ENCODE measurements around the gene PAXIP1. TPM values are rescaled to one million over a fixed set of nuclear protein-coding genes. Genes with fewer than 3 reads are reported as not detected.

PAXIP1 gene
- total and polyA plus RNA-seq, 2 experiments from 2014 or later: 12.5 to 36.9 TPM

GRCh38 chr7:154909241-154910105 is 93.5 kb downstream of the PAXIP1 start (continued):
- TF ChIP-seq REST (IDR thresholded peaks at IDR 0.05; ENCODE audit: unreplicated experiment): no peak
- no peak for TF ChIP-seq EZH2 (IDR thresholded peaks at IDR 0.05; ENCODE audit: low read depth, unreplicated experiment)
- no peak for TF ChIP-seq CREB1 (CRISPR knock-in tag; IDR thresholded peaks at IDR 0.05; ENCODE audit: low read depth)
- no peak for TF ChIP-seq CTCF (conservative IDR thresholded peaks at IDR 0.05; ENCODE audit: low read depth in 2 of 2)
- TF ChIP-seq ZNF114 (CRISPR knock-in tag; IDR thresholded peaks at IDR 0.05): no peak
- no peak for TF ChIP-seq POLR2AphosphoS5 (IDR thresholded peaks at IDR 0.05; ENCODE audit: low read depth)
- no peak for TF ChIP-seq EZH2phosphoT487 (IDR thresholded peaks at IDR 0.05; ENCODE audit: unreplicated experiment)
- no peak for TF ChIP-seq JUNB (IDR thresholded peaks at IDR 0.05; ENCODE audit: unreplicated experiment)

GRCh38 chr7:154907651-154908620 is 95.0 kb downstream of the PAXIP1 start:
- Histone ChIP-seq H3K36me3 (ENCODE audit: insufficient read depth) (no peaks in the 10 kb centered on the region; the same call in 1 of the 2 replicates), H3K4me1 (ENCODE audit: insufficient read depth) (no peaks in the 10 kb centered on the region), H3K9me2 (ENCODE audit: insufficient read depth) (no peaks in the 10 kb centered on the region), H3K4me3 (no peak overlapping the region), H3K79me2 (replicated peaks; ENCODE audit: insufficient read depth) (no peaks in the 10 kb centered on the region), H4K20me1 (replicated peaks; ENCODE audit: insufficient read depth) (no peaks in the 10 kb centered on the region), H3F3A (replicated peaks; ENCODE audit: low read depth) (no peaks in the 10 kb centered on the region), H3K4me2 (no peak overlapping the region), H3K27ac (ENCODE audit: low read depth) (no peak overlapping the region), H3K27me3 (ENCODE audit: insufficient read depth) (no peaks in the 10 kb centered on the region), H2AFZ (no peak overlapping the region)
- H3K27ac Mint-ChIP-seq: no peak overlapping the region
- DNase-seq (ENCODE audit: low spot score) (no peak), ATAC-seq (no peak)
- H3K27me3 Mint-ChIP-seq (ENCODE audit: insufficient read depth, low read depth, poor library complexity): peaks cover 16% of the 10 kb centered on the region
- peaks cover 16% of the 10 kb centered on the region for H3K36me3 Mint-ChIP-seq (ENCODE audit: low read depth)
- TF ChIP-seq ZNF462 (CRISPR knock-in tag; IDR thresholded peaks at IDR 0.05): no peak
- peaks cover 63% of the 10 kb centered on the region for H3K9me3 Mint-ChIP-seq
- no peak overlapping the region for H3K4me3 Mint-ChIP-seq
- no peaks in the 10 kb centered on the region for H3K4me1 Mint-ChIP-seq

All from GM23338 (cell line).